Nephron (organoid): Measurements from ENCODE around the gene RANGAP1.

Source experiments
- H3K27ac Mint-ChIP-seq, 3 experiments: 2 replicates each; pipeline ENCODE4 v1.8.0; 2020; ENCODE audit warnings: mixed read lengths in 3 of 3, mild to moderate bottlenecking in 2 of 3, moderate library complexity in 1 of 3
- H3K27me3 Mint-ChIP-seq: 2 replicates; pipeline ENCODE4 v1.8.0; 2021; ENCODE audit warnings: low read depth, mild to moderate bottlenecking, moderate library complexity, mixed read lengths
- H3K36me3 Mint-ChIP-seq: 2 replicates; pipeline ENCODE4 v1.8.0; 2020; ENCODE audit warnings: low read depth, mixed read lengths
- H3K4me1 Mint-ChIP-seq: 2 replicates; pipeline ENCODE4 v1.8.0; 2020; ENCODE audit warnings: mixed read lengths
- H3K4me3 Mint-ChIP-seq, 3 experiments: 2 replicates each; pipeline ENCODE4 v1.8.0; 2020; ENCODE audit warnings: mild to moderate bottlenecking in 3 of 3, mixed read lengths in 3 of 3, moderate library complexity in 2 of 3
- H3K9me3 Mint-ChIP-seq: 2 replicates; pipeline ENCODE4 v1.8.0; 2020; ENCODE audit warnings: mixed read lengths
- CTCF ChIP-seq, 3 experiments: fragments of 200-600 bp; sonication (generic); IDR thresholded peaks; one replicate each; pipeline ENCODE4 v1.5.0; 2021; ENCODE audit warnings: antibody characterized with exemption in 3 of 3; ENCODE audit not compliant: unreplicated experiment in 3 of 3

RANGAP1 gene

DNA sequence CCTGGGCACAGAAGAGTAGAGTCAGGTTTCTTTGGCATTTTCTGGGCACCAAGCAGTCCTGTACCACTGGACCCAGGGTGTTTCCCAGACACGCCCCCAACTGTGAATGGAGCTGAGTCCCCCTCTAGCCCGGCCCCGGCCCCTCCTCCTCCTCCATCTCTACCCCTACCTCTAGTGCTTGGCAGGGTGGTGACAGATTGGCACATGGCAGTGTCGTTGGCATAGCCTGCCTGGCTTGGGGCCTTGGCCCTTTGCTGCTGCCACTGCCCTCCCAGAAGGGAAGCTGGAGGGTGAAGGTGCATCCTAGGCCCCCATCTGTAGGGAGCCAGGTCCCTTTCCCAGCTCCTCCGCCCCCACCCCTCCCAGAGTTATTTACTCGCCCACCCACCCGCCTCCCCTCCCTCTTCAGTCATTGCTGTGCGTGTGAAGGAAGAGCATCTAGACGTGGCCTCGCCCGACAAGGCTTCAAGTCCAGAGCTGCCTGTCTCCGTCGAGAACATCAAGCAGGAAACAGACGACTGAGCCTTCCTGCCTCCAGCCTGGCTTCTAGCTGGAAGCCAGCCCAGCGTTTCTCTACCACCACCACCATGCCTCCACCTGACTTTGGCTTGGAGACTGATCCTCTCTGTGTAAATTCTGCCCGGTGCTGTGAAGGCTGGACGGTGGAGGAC is 56.1 kb downstream of the RANGAP1 start:
- H3K4me1 Mint-ChIP-seq = no peaks in the 10 kb centered on the region
- H3K27ac Mint-ChIP-seq = no peak overlapping the region
- no peak overlapping the region for H3K4me3 Mint-ChIP-seq
- peaks cover 9% of the 10 kb centered on the region for H3K36me3 Mint-ChIP-seq
- H3K27me3 Mint-ChIP-seq = no peaks in the 10 kb centered on the region
- no peak for TF ChIP-seq CTCF (IDR thresholded peaks at IDR 0.05; ENCODE audit: unreplicated experiment in 3 of 3)
- no peaks in the 10 kb centered on the region for H3K9me3 Mint-ChIP-seq

GRCh38 chr22:41229215-41229614 is 56.8 kb downstream of the RANGAP1 start:
- Mint-ChIP-seq H3K4me3 (no peak overlapping the region), H3K36me3 (peaks cover 13% of the 10 kb centered on the region), H3K4me1 (no peaks in the 10 kb centered on the region), H3K9me3 (no peaks in the 10 kb centered on the region), H3K27me3 (no peaks in the 10 kb centered on the region), H3K27ac (no peak overlapping the region)
- TF ChIP-seq CTCF (IDR thresholded peaks at IDR 0.05; ENCODE audit: unreplicated experiment in 3 of 3) = no peak

GRCh38 chr22:41226723-41227655 is 59.0 kb downstream of the RANGAP1 start:
- no peak overlapping the region for H3K27ac Mint-ChIP-seq

DNA sequence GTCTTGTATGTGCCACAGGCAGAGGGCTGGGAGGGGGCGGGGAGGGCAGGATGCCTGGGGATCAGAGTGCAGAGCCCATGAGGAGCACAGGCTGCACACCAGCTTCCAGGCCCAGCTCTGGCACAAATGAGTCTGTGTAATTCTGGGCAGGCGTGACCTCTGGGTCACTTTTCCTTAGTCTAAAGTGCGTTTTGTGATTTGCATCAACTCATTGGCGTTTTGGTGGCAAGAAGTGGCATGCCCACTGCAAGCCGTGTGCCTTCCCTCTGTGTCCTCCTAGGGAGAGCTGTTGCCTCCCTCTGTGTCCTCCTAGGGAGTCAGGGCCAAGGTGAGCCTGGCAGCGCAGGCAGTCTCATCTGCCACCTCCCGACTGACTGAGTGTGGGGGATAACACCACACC is 62.5 kb downstream of the RANGAP1 start:
- H3K4me1 Mint-ChIP-seq = no peaks in the 10 kb centered on the region
- no peak overlapping the region for H3K27ac Mint-ChIP-seq
- H3K27me3 Mint-ChIP-seq = no peaks in the 10 kb centered on the region
- H3K9me3 Mint-ChIP-seq = no peaks in the 10 kb centered on the region
- no peak for TF ChIP-seq CTCF (IDR thresholded peaks at IDR 0.05; ENCODE audit: unreplicated experiment in 3 of 3)
- no peak overlapping the region for H3K4me3 Mint-ChIP-seq
- H3K36me3 Mint-ChIP-seq = peaks cover 29% of the 10 kb centered on the region

More at GRCh38 chr22:41226723-41227655, 59.0 kb downstream of the RANGAP1 start:
- peaks cover 21% of the 10 kb centered on the region for H3K36me3 Mint-ChIP-seq
- no peak for TF ChIP-seq CTCF (IDR thresholded peaks at IDR 0.05; ENCODE audit: unreplicated experiment in 3 of 3)
- H3K4me3 Mint-ChIP-seq = no peak overlapping the region
- H3K9me3 Mint-ChIP-seq = no peaks in the 10 kb centered on the region
- no peaks in the 10 kb centered on the region for H3K27me3 Mint-ChIP-seq
- no peaks in the 10 kb centered on the region for H3K4me1 Mint-ChIP-seq

DNA sequence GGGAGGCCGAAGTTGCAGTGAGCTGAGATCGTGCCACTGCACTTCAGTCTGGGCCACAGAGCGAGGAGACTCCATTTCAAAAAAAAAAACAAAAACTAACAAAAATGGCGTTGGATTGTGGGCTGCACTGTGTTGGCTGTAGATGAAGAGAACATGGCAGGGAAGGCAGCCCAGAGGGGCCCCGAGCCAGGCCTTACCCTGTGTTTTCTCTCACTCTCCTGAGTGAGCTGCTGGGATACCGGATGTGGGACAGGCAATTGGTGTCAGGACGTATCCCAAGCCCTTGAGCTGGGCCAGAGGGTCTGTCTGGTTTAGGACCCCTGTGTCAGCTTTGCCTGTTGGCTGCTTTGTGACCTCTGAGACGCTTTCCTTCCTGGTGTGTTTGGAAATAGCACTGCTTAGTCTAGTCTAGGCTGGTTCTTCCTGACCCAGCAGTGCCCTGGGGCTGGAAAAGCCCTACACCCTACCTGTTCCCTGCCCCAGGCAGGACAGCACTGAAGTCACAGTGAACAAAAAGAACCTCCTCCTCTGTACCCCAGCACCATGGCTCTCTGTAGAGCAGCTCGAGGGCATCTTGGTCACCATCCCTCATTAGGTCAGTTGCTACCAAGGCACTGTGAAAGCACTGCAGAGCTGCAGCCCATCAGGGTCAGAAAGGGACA is 63.0 kb downstream of the RANGAP1 start:
- H3K4me3 Mint-ChIP-seq = no peak overlapping the region
- H3K36me3 Mint-ChIP-seq = peaks cover 30% of the 10 kb centered on the region
- no peaks in the 10 kb centered on the region for H3K9me3 Mint-ChIP-seq
- no peak for TF ChIP-seq CTCF (IDR thresholded peaks at IDR 0.05; ENCODE audit: unreplicated experiment in 3 of 3)
- no peak overlapping the region for H3K27ac Mint-ChIP-seq
- no peaks in the 10 kb centered on the region for H3K27me3 Mint-ChIP-seq
- H3K4me1 Mint-ChIP-seq = peaks cover under 1% of the 10 kb centered on the region
